A673 (cell line): ENCODE results near the gene OLA1. TPM values are rescaled to one million over a fixed set of nuclear protein-coding genes. Genes with fewer than 3 reads are reported as not detected.

Experiments
- BruUV-seq: library from RNA; stranded (reverse); fragments of 400-500 nt; replicated peaks from 2 replicates; lab custom pipeline; 2021; lab: Mats Ljungman, UMichigan
- CTCF ChIA-PET: fragments of 300-600 bp; sonication (Branson Sonifier 250); formaldehyde crosslinking; loops from one replicate; lab custom pipeline; 2022; ENCODE audit warnings: antibody characterized with exemption; lab: Charles Lee
- POLR2A ChIA-PET: fragments of 300-600 bp; sonication (Branson Sonifier 250); formaldehyde crosslinking; loops from one replicate; lab custom pipeline; 2022; ENCODE audit warnings: antibody characterized with exemption; ENCODE audit not compliant: low non-redundant PET; lab: Charles Lee
- DNase-seq: peaks from one replicate; pipeline ENCODE4 v3.0.0-alpha.2; 2015; ENCODE audit warnings: low spot score
- H3K27ac ChIP-seq: fragments of 200-600 bp; sonication (generic); 2 replicates; pipeline ENCODE4 v1.5.1; 2016; ENCODE audit warnings: mixed run types, low read depth, mild to moderate bottlenecking, mixed read lengths, antibody characterized with exemption, low read length; ENCODE audit not compliant: poor library complexity, severe bottlenecking
- H3K27me3 ChIP-seq: fragments of 200-600 bp; sonication (generic); replicated peaks from 2 replicates; pipeline ENCODE4 v1.6.1; 2017; ENCODE audit warnings: mixed run types, low read depth, mild to moderate bottlenecking, mixed read lengths, antibody characterized with exemption, low read length; ENCODE audit not compliant: insufficient read depth, poor library complexity
- H3K36me3 ChIP-seq: fragments of 200-600 bp; sonication (generic); 2 replicates; pipeline ENCODE4 v1.6.1; 2016; ENCODE audit warnings: mixed run types, mild to moderate bottlenecking, mixed read lengths, antibody characterized with exemption, low read length; ENCODE audit not compliant: insufficient read depth, poor library complexity, severe bottlenecking
- H3K4me1 ChIP-seq: fragments of 200-600 bp; sonication (generic); 2 replicates; pipeline ENCODE4 v1.6.1; 2017; ENCODE audit warnings: mixed run types, mild to moderate bottlenecking, mixed read lengths, antibody characterized with exemption, low read length; ENCODE audit not compliant: insufficient read depth, poor library complexity, severe bottlenecking
- H3K4me3 ChIP-seq: fragments of 200-600 bp; sonication (generic); 2 replicates; pipeline ENCODE4 v1.5.1; 2016; ENCODE audit warnings: low read depth, mixed run types, mild to moderate bottlenecking, mixed read lengths, low read length; ENCODE audit not compliant: poor library complexity, severe bottlenecking
- H3K9me3 ChIP-seq: fragments of 200-600 bp; sonication (generic); 2 replicates; pipeline ENCODE4 v1.6.1; 2016; ENCODE audit warnings: mixed run types, low read depth, mild to moderate bottlenecking, mixed read lengths, antibody characterized with exemption, low read length; ENCODE audit not compliant: poor library complexity, severe bottlenecking
- EZH2 ChIP-seq: fragments of 200-600 bp; sonication (generic); IDR thresholded peaks from 2 replicates; pipeline ENCODE4 v1.6.1; 2017; ENCODE audit warnings: borderline replicate concordance, low read depth, mild to moderate bottlenecking, mixed read lengths, antibody characterized with exemption, low read length; ENCODE audit not compliant: poor library complexity, severe bottlenecking
- intact Hi-C: fragments of 100-400 bp; cut with micrococcal nuclease; formaldehyde crosslinking; loops from one replicate; pipeline ENCODE4 v1.10.0; 2022; ENCODE audit not compliant: unreplicated experiment
- total RNA-seq: library from RNA; stranded (reverse); gene quantifications from 2 replicates; pipeline ENCODE4 v1.2.3, GENCODE V29; 2021
- TF ChIP-seq, protein P1 (sequence below): fragments of 300-800, 200-600 bp; sonication (generic); conservative IDR thresholded peaks from 2 replicates; pipeline ENCODE4 v1.5.1; 2017; ENCODE audit warnings: low read depth, mild to moderate bottlenecking, antibody characterized with exemption, low read length, moderate library complexity, mixed read lengths

Gene OLA1
- total RNA-seq, 1 experiment from 2014 or later: 174 TPM

DNA sequence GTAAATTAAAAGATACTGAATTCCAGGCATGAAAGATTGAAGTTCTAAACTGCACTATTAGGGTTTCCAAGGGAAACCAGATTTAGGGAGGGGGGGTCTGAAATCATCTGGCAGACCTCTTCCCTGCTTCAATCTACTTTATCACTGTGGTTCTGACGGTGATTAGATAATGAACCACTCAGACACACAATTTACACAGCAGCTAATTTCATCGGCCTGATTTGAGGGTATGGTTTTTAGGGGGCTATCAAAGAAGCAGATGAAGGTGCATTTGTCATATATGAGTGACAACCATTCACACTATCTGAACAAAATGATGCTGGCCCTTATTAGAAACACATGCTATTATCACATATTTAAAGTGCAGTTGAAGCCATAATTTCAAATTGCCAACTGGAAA lies 106.0 kb downstream of the OLA1 start:
- H3K4me1 ChIP-seq: no peaks in the 10 kb centered on the region
- CTCF ChIA-PET: no interaction called here
- DNase-seq: no peak
- BruUV-seq: no TSS peak
- TF ChIP-seq, protein P1, sequence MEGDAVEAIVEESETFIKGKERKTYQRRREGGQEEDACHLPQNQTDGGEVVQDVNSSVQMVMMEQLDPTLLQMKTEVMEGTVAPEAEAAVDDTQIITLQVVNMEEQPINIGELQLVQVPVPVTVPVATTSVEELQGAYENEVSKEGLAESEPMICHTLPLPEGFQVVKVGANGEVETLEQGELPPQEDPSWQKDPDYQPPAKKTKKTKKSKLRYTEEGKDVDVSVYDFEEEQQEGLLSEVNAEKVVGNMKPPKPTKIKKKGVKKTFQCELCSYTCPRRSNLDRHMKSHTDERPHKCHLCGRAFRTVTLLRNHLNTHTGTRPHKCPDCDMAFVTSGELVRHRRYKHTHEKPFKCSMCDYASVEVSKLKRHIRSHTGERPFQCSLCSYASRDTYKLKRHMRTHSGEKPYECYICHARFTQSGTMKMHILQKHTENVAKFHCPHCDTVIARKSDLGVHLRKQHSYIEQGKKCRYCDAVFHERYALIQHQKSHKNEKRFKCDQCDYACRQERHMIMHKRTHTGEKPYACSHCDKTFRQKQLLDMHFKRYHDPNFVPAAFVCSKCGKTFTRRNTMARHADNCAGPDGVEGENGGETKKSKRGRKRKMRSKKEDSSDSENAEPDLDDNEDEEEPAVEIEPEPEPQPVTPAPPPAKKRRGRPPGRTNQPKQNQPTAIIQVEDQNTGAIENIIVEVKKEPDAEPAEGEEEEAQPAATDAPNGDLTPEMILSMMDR: no peak
- POLR2A ChIA-PET: no interaction called here
- no peaks in the 10 kb centered on the region for H3K9me3 ChIP-seq
- H3K27me3 ChIP-seq: no peaks in the 10 kb centered on the region
- intact Hi-C loops: no loop called here
- no peak overlapping the region for H3K4me3 ChIP-seq
- H3K27ac ChIP-seq: no peak overlapping the region
- H3K36me3 ChIP-seq: peaks cover 2% of the 10 kb centered on the region

DNA sequence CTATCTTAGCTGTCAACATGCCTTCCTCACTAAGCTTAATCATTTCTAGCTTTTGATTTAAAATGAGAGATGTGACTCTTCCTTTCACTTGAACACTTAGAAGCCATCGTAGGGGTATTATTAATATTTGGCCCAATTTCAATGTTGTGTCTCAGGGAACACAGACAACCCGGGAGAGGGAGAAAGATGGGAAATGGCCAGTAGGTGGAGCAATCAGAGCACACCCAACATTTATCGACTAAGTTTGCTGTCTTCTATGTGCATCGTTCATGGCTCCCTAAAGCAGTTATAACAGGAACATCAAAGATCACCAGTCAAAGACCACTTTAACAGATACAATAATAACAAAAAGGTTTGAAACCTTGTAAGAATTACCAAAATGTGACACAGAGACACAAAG lies 110.2 kb downstream of the OLA1 start:
- Histone ChIP-seq H3K27me3 (no peaks in the 10 kb centered on the region), H3K27ac (no peak overlapping the region), H3K4me3 (no peak overlapping the region), H3K36me3 (peaks cover 7% of the 10 kb centered on the region), H3K9me3 (no peaks in the 10 kb centered on the region), H3K4me1 (no peaks in the 10 kb centered on the region)
- intact Hi-C loops: no loop called here
- POLR2A ChIA-PET: no interaction called here
- no TSS peak for BruUV-seq
- DNase-seq: peak; percentile 45
- CTCF ChIA-PET: no interaction called here
- TF ChIP-seq, protein P1: peak; percentile 58
- TF ChIP-seq EZH2: no peak

DNA sequence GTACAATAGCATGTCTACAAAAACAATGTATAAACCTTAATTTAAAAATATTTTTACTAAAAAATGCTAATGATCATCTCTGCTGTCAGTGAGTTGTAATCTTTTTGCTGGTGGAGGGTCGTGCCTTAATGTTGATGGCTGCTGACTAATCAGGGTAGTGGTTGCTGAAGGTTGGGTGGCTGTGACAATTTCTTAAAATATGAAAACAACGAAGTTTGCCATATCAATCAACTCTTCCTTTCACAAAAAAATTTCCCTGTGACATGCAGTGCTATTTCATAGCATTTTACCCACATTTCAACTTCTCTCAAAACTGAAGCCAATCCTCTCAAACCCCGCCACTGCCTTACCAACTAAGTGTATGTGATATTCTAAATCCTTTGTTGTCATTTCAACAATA lies 112.4 kb downstream of the OLA1 start:
- POLR2A ChIA-PET: no interaction called here
- peaks cover 7% of the 10 kb centered on the region for H3K36me3 ChIP-seq
- no peaks in the 10 kb centered on the region for H3K9me3 ChIP-seq
- no peaks in the 10 kb centered on the region for H3K27me3 ChIP-seq
- CTCF ChIA-PET: no interaction called here
- no peak overlapping the region for H3K4me3 ChIP-seq
- DNase-seq: no peak
- intact Hi-C loops: no loop called here
- TF ChIP-seq EZH2: no peak
- H3K4me1 ChIP-seq: no peaks in the 10 kb centered on the region
- no TSS peak for BruUV-seq
- no peak overlapping the region for H3K27ac ChIP-seq

DNA sequence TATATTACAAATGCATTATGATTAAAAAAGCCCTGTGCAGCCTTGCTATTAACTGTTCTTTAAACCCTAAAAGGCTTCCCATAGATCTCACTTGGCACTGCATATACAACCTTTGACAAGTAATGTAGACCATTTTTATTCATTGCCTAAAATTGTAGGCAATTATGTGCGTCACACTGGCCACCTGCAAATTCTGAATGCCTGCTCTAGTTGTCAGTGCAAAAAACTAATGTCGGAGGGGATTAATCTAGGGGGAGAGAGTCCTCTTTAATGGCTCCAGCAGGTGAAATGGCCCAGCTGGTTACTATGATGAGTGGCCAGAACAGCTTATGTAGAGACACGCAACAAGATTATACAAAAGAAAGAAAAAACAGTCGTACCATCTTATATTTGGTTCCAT lies 123.2 kb downstream of the OLA1 start:
- no TSS peak for BruUV-seq
- Histone ChIP-seq H3K27ac (no peak overlapping the region), H3K4me1 (peaks cover 35% of the 10 kb centered on the region), H3K9me3 (no peaks in the 10 kb centered on the region), H3K36me3 (peaks cover 1% of the 10 kb centered on the region), H3K4me3 (no peak overlapping the region), H3K27me3 (no peaks in the 10 kb centered on the region)
- CTCF ChIA-PET: no interaction called here
- no peak for DNase-seq
- POLR2A ChIA-PET: no interaction called here
- TF ChIP-seq, protein P1: no peak
- intact Hi-C loops: no loop called here
